GM12801 (cell line): ENCODE measurements around the gene DMRT3.

ENCODE experiments used
- CTCF ChIP-seq: IDR thresholded peaks from one replicate; pipeline ENCODE4 v1.5.1; 2011; ENCODE audit warnings: control low read depth; ENCODE audit not compliant: insufficient read length; ENCODE audit errors: extremely low read depth

Gene DMRT3

GRCh38 chr9:1008216-1008615 lies 31.8 kb downstream of the DMRT3 start:
- TF ChIP-seq CTCF = no peak

DNA sequence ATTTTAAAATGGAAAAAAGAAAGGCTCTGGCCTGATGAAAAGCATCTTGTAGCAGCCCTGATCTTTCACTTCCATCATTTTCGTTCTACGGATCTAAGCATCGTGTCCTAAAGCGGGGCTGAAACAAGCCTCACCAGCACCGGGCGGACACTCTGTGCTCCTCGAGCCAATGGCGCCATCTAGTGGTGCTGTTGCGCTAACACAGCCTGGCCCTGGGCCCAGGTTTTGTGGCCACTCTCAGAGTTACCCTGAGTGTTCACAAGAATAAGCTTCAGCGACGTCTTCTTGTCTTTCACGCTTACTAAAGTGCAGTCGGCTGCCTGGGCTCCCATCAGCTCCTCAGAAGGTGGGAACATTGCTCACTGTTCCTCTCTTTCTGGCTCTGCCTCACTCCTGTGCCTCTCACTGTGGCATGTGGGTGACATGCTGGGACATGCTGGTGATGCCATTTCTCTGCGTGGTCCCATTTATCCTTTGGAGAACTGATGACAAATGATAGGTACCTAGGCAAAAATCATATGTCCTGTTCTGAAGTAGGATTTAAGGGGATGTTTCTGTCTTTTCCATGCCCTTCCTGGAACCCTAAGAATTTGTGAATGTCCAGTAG lies 32.7 kb downstream of the DMRT3 start:
- peak; percentile 32 for TF ChIP-seq CTCF

- TF ChIP-seq CTCF = no peak
Measured at GRCh38 chr9:1013021-1013420, 36.6 kb downstream of the DMRT3 start.

DNA sequence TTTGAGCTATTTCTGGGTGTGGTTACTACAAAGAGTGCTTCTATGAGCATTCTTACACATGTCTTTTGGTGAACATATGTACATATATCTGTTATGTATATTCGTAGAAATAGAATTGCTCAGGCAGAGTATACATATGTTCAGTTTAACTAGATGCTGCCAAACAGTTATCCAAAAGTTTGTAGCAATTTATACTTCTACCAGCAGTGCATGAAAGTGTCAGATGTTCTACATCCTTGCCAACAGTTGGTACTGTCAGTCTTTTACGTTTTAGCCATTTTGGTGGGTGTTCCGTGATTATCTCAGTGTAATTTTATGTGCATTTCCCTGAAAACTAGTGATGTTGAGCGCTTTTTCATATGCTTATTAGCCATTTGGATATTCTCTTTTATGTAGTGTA lies 37.8 kb downstream of the DMRT3 start:
- no peak for TF ChIP-seq CTCF

- no peak for TF ChIP-seq CTCF
Measured at GRCh38 chr9:1014640-1015039, 38.2 kb downstream of the DMRT3 start.

DNA sequence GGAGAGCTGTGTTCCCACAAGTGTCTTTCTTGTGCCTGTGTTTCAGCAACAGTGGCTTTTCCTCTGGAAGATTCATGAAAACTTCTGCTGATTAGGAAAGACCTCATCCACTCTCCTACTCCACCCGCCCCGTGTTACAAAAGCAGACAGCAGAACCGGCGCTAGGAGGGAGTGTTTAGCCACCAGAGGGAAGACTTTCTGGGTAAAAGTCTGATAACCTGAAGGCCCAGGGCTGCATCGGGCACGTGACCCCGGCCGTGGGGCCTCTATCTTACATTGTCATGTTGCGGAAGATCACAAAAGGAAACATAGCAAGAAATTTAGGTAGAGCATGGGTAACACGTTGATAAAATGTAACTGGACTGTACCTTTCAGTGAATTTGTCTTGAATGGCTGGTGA lies 41.7 kb downstream of the DMRT3 start:
- TF ChIP-seq CTCF = no peak

- no peak for TF ChIP-seq CTCF
Measured at GRCh38 chr9:1024112-1024511, 47.7 kb downstream of the DMRT3 start.
